Astrocyte (in vitro differentiated cells and primary cell): ENCODE results near the gene LRBA. TPM values are rescaled to one million over a fixed set of nuclear protein-coding genes. Genes with fewer than 3 reads are reported as not detected.

Experiments used
- DNase-seq: peaks from one replicate; pipeline ENCODE4 v3.0.0-alpha.2; 2010; ENCODE audit warnings: low read depth
- FAIRE-seq: peaks from 2 replicates; lab custom pipeline; 2011; peaks lifted over from hg19 to GRCh38; lab: Jason Lieb, UNC
- H2AFZ ChIP-seq: 2 replicates; pipeline ENCODE4 v1.6.0; 2012; ENCODE audit warnings: low read depth, low read length, inconsistent platforms
- H3K27ac ChIP-seq: 2 replicates; pipeline ENCODE4 v1.5.1; 2011; ENCODE audit warnings: low read depth, low read length, inconsistent platforms
- H3K27me3 ChIP-seq: 2 replicates; pipeline ENCODE4 v1.6.0; 2011; ENCODE audit warnings: low read length, inconsistent platforms; ENCODE audit not compliant: insufficient read depth
- H3K36me3 ChIP-seq: 2 replicates; pipeline ENCODE4 v1.5.1; 2011; ENCODE audit warnings: low read length, inconsistent platforms; ENCODE audit not compliant: insufficient read depth
- H3K4me1 ChIP-seq: 2 replicates; pipeline ENCODE4 v1.5.1; 2011; ENCODE audit warnings: low read length, inconsistent platforms; ENCODE audit not compliant: insufficient read depth
- H3K4me2 ChIP-seq: 2 replicates; pipeline ENCODE4 v1.6.0; 2012; ENCODE audit warnings: low read length, inconsistent platforms
- H3K4me3 ChIP-seq: 2 replicates; pipeline ENCODE4 v1.5.1; 2011; ENCODE audit warnings: low read depth, mild to moderate bottlenecking, low read length, inconsistent platforms; ENCODE audit not compliant: insufficient read depth
- H3K79me2 ChIP-seq: 2 replicates; pipeline ENCODE4 v1.6.0; 2012; ENCODE audit warnings: mild to moderate bottlenecking, low read length, inconsistent platforms; ENCODE audit not compliant: insufficient read depth
- H3K9ac ChIP-seq: 2 replicates; pipeline ENCODE4 v1.6.0; 2012; ENCODE audit warnings: mild to moderate bottlenecking, low read length, inconsistent platforms
- H3K9me3 ChIP-seq: 2 replicates; pipeline ENCODE4 v1.5.1; 2012; ENCODE audit warnings: low read depth, mild to moderate bottlenecking, low read length, inconsistent platforms; ENCODE audit not compliant: insufficient read depth
- H4K20me1 ChIP-seq: 2 replicates; pipeline ENCODE4 v1.6.0; 2012; ENCODE audit warnings: low read length, inconsistent platforms; ENCODE audit not compliant: insufficient read depth
- H3K27ac Mint-ChIP-seq: one replicate; pipeline ENCODE4 v1.8.0; 2021; ENCODE audit warnings: mild to moderate bottlenecking, mixed read lengths; ENCODE audit not compliant: unreplicated experiment
- H3K27me3 Mint-ChIP-seq: one replicate; pipeline ENCODE4 v1.8.0; 2021; ENCODE audit warnings: low read depth, mixed read lengths; ENCODE audit not compliant: unreplicated experiment
- H3K36me3 Mint-ChIP-seq: one replicate; pipeline ENCODE4 v1.8.0; 2021; ENCODE audit warnings: low read depth, mixed read lengths; ENCODE audit not compliant: unreplicated experiment
- H3K4me1 Mint-ChIP-seq: one replicate; pipeline ENCODE4 v1.8.0; 2021; ENCODE audit warnings: low read depth, mixed read lengths; ENCODE audit not compliant: unreplicated experiment
- H3K4me3 Mint-ChIP-seq: one replicate; pipeline ENCODE4 v1.8.0; 2021; ENCODE audit warnings: mild to moderate bottlenecking, moderate library complexity, mixed read lengths; ENCODE audit not compliant: unreplicated experiment
- H3K9me3 Mint-ChIP-seq: one replicate; pipeline ENCODE4 v1.8.0; 2021; ENCODE audit warnings: mild to moderate bottlenecking, mixed read lengths; ENCODE audit not compliant: unreplicated experiment
- EZH2 ChIP-seq: IDR thresholded peaks from 2 replicates; pipeline ENCODE4 v1.6.1; 2012; ENCODE audit warnings: mild to moderate bottlenecking, low read length, inconsistent platforms; ENCODE audit not compliant: insufficient read depth
- total RNA-seq: library from RNA; stranded (reverse); gene quantifications from 2 replicates; pipeline ENCODE4 v1.2.1, GENCODE V29; 2021
- TF ChIP-seq, protein P1 (sequence below): IDR thresholded peaks from 2 replicates; pipeline ENCODE4 v1.5.1; 2011; ENCODE audit warnings: low read depth, mild to moderate bottlenecking, inconsistent platforms, low read length, moderate library complexity; ENCODE audit not compliant: insufficient read depth

The LRBA gene
- total RNA-seq, 1 donor from 2014 or later: 25.3 TPM

DNA sequence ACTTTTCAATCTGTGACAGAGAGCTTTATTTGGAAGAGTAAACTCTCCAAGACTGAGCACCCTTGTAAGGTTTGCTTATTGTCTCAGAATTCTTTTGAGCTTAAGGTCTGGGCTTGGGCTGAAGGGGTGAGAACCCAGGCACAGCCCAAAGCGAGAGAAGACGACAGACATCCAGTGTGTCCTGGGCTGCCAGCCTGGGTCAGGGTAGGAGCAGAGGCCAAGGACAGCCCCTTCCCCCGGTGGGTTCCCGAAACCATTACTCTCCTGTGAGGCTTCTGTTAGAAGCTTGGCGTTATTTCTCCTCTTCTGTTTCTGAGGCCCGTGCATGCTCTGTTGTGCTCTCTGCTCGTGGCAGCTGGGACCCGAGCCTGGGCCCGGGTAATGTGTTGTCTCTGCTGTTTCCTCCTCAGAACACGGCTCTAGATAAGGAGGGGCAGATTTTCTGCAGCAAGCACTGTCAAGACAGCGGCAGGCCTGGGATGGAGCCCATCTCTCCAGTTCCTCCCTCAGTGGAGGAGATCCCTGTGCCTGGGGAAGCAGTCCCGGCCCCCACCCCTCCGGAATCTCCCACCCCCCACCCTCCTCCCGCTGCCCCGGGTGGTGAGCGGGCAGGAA is 759.4 kb downstream of the LRBA start:
- H3K27me3 Mint-ChIP-seq: no peaks in the 10 kb centered on the region
- Histone ChIP-seq H3K9ac (no peak overlapping the region), H3K9me3 (no peaks in the 10 kb centered on the region), H4K20me1 (no peaks in the 10 kb centered on the region), H3K27ac (no peak overlapping the region), H3K4me2 (no peak overlapping the region), H3K27me3 (no peaks in the 10 kb centered on the region), H3K79me2 (no peaks in the 10 kb centered on the region), H3K4me3 (no peak overlapping the region), H3K36me3 (peaks cover 7% of the 10 kb centered on the region), H3K4me1 (no peaks in the 10 kb centered on the region), H2AFZ (no peak overlapping the region)
- peaks cover 31% of the 10 kb centered on the region for H3K36me3 Mint-ChIP-seq
- H3K4me3 Mint-ChIP-seq: no peak overlapping the region
- DNase-seq: no peak
- no peak overlapping the region for H3K27ac Mint-ChIP-seq
- no peak for FAIRE-seq
- no peaks in the 10 kb centered on the region for H3K9me3 Mint-ChIP-seq
- peaks cover 13% of the 10 kb centered on the region for H3K4me1 Mint-ChIP-seq
- no peak for TF ChIP-seq EZH2

DNA sequence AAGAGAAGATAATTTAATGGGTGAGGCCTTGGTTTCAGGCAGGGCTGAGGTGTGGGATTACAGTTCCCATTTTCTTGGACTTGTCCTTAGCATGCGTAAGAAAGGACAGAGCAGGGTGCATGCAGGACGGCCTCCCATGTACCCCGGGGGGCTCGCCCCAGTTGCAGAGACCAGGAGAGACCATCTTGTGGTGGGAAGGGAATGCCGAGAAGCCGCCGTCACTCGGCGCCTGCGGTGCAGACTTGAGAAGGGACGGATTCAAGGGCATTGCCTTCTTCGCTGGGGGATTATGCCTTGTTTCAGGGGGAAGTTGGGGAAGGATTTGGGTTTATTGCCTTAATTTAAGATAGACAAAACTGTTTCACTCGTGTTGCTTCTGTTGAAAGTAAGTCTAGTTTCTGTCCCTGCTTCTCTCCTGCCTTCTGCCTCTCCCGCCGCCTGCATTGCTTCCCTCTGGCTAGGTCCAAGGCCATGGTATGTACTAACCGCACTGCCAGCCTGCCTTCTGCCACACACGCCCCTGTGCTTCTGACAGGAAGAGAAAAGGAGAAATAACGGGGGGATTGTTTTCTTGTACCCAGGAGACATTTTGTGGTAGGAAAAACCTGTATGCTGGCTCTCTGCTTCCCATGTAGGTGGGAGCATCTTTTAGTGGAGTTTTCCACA is 761.0 kb downstream of the LRBA start:
- Histone ChIP-seq H3K4me1 (no peaks in the 10 kb centered on the region), H3K4me3 (no peak overlapping the region), H4K20me1 (no peaks in the 10 kb centered on the region), H3K79me2 (no peaks in the 10 kb centered on the region), H3K4me2 (no peak overlapping the region), H3K9me3 (no peaks in the 10 kb centered on the region), H3K9ac (no peak overlapping the region), H3K27me3 (no peaks in the 10 kb centered on the region), H3K36me3 (no peaks in the 10 kb centered on the region), H2AFZ (no peak overlapping the region), H3K27ac (no peak overlapping the region)
- DNase-seq: no peak
- TF ChIP-seq, protein P1, sequence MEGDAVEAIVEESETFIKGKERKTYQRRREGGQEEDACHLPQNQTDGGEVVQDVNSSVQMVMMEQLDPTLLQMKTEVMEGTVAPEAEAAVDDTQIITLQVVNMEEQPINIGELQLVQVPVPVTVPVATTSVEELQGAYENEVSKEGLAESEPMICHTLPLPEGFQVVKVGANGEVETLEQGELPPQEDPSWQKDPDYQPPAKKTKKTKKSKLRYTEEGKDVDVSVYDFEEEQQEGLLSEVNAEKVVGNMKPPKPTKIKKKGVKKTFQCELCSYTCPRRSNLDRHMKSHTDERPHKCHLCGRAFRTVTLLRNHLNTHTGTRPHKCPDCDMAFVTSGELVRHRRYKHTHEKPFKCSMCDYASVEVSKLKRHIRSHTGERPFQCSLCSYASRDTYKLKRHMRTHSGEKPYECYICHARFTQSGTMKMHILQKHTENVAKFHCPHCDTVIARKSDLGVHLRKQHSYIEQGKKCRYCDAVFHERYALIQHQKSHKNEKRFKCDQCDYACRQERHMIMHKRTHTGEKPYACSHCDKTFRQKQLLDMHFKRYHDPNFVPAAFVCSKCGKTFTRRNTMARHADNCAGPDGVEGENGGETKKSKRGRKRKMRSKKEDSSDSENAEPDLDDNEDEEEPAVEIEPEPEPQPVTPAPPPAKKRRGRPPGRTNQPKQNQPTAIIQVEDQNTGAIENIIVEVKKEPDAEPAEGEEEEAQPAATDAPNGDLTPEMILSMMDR: no peak
- TF ChIP-seq EZH2: no peak
- H3K27ac Mint-ChIP-seq: no peak overlapping the region
- H3K27me3 Mint-ChIP-seq: no peaks in the 10 kb centered on the region
- H3K4me3 Mint-ChIP-seq: no peak overlapping the region
- H3K36me3 Mint-ChIP-seq: peaks cover 26% of the 10 kb centered on the region
- H3K4me1 Mint-ChIP-seq: peaks cover 13% of the 10 kb centered on the region
- no peak for FAIRE-seq
- H3K9me3 Mint-ChIP-seq: no peaks in the 10 kb centered on the region

DNA sequence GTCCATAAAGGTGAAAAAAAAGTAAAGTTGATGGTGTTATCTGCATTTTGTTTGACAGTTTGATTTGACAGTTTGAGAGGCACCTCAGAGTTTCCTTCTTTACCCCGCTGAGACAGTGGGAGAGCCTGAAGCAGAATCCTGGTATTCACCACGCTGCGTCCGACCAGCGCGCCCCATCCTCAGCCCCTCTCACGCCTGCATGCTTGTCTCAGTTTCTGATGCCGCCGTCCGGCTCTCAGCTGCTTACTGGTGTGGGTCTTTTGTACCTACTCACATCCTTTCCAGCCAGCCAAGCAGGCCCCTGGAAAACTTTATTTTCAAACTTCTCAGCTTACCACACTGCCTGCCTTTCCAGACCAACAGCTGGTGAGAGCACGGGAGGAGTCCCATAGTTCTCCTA is 761.7 kb downstream of the LRBA start:
- no peaks in the 10 kb centered on the region for H3K27me3 ChIP-seq
- DNase-seq (no peak), FAIRE-seq (no peak)
- H3K4me1 ChIP-seq: no peaks in the 10 kb centered on the region
- TF ChIP-seq, protein P1: no peak
- no peak for TF ChIP-seq EZH2
- no peaks in the 10 kb centered on the region for H3K79me2 ChIP-seq
- no peak overlapping the region for H2AFZ ChIP-seq
- no peaks in the 10 kb centered on the region for H3K36me3 ChIP-seq
- no peak overlapping the region for H3K4me2 ChIP-seq
- H3K9me3 ChIP-seq: no peaks in the 10 kb centered on the region
- no peaks in the 10 kb centered on the region for H4K20me1 ChIP-seq
- H3K9me3 Mint-ChIP-seq: no peaks in the 10 kb centered on the region
- H3K27ac ChIP-seq: no peak overlapping the region
- peaks cover 13% of the 10 kb centered on the region for H3K4me1 Mint-ChIP-seq
- H3K9ac ChIP-seq: no peak overlapping the region
- no peak overlapping the region for H3K27ac Mint-ChIP-seq
- H3K27me3 Mint-ChIP-seq: no peaks in the 10 kb centered on the region
- H3K4me3 Mint-ChIP-seq: no peak overlapping the region
- H3K36me3 Mint-ChIP-seq: peaks cover 30% of the 10 kb centered on the region
- H3K4me3 ChIP-seq: no peak overlapping the region
